T-helper 2 cell (primary cell): Measurements from ENCODE around the gene ZNF326.
"Not testable (repeated sequence)": the region's sequence is repeated elsewhere in the genome, so short reads cannot be mapped to it uniquely, and the experiment has no call there.

Source experiments
- DNase-seq, 5 experiments: peaks; one replicate each; pipeline versions ENCODE4 v3.0.0 to v3.0.0-alpha.2; 2012 to 2022

Gene ZNF326

DNA sequence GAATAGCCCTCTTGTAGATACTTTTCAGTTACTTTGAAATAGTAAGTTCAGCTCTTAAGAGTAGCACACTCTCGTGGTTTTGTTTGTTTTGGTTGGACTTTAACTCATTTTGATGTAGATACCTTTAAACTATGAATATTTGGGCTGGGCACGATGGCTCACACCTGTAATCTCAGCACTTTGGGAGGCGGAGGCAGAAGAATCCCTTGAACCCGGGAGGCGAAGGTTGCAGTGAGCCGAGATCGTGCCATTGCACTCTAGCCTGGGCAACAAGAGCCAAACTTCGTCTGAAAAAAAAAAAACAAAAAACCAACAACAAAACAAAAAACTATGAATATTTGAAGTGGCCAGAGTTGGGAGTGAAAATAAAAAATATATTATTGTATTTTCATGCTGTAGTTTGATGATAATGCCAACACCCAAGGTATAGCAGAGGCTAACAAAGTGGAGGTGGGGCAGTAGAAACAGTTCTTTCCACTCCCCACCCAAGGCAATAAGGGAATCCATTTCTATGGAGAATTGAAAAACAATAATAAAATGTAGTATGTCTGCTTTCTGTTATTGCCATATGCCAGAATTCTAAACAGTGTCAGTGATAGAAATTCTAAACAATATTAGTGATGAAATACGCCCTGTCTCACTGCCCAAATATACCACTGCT is 1.7 kb downstream of the ZNF326 start:
- no peak for DNase-seq

DNA sequence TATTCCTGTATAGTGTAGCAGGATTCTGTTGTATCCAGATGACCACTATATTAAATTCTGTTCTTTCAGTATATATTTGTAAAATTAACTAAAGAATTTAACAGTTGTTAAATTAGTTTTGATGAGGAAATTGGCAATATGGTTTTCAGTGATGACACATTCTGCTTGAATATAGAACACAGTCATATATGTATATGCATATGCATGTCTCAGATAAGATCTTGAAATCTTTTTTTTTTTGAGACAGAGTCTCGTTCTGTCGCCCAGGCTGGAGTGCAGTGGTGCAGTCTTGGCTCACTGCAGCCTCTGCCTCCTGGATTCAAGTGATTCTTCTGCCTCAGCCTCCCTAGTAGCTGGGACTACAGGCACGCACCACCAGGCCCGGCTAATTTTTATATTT is 2.2 kb downstream of the ZNF326 start:
- peak in 1 of 5 experiments; percentile 63 for DNase-seq

DNA sequence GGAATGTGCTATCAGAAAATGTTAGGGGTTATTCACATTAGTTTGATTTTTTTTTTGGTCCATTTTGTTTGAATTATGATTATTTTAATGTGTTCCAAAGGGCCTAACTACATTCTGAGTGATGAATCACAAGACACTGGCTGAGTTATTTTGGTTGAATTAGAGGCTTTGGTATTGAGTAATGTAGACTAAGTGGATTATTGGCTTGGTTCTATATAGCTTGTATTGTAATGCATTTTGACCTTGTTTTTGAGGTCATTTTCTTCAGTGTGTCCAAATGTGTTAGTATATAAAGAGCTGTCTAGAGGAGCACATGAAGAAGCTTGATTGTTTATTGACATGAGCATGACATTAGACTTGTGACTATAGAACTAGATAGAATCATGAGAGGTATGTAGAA is 3.4 kb downstream of the ZNF326 start:
- DNase-seq: no peak

GRCh38 chr1:89999208-89999607 is 4.3 kb downstream of the ZNF326 start:
- no peak for DNase-seq

- DNase-seq: no peak
Measured at GRCh38 chr1:89999628-90000027, 4.7 kb downstream of the ZNF326 start.

GRCh38 chr1:90000934-90001676 is 6.2 kb downstream of the ZNF326 start:
- no peak for DNase-seq

DNA sequence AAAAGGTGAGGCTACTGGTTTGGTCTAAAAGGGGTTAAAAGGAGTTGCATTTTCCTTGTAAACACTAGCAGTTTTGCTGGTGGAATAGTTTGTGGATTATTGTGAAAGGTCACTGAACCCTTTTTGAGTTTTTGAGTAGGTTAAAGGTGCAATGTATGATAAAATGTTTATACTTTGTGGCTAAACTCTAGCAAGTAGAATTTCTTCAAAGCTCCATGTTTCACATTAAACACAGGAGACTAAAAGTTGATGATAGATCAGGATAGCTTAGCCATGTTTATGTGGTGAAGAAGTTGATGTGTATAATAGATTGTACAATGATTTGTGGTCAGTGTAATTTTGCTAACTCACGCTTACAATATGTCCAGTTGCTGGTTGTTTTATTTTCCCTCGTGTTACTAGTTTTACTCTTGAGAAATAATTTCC is 13.1 kb downstream of the ZNF326 start:
- DNase-seq: no peak

DNA sequence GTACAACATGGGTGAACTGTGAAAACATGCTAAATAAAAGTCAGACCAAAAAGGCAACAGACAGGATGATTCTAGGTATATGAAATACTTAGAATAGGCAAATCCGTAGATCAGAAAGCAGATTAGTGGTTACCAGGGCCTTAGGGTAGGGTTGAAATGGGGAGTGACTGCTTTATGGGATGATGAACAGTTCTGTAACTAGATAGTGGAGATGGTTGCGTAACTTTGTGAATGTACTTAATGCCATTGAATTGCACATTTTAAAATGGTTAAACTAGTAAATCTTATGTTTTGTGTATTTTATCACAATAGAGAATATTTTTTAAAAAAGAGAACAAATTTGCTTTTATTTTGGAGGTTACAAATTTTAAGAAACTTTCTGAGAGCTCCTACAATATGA is 17.4 kb downstream of the ZNF326 start:
- no peak for DNase-seq

DNA sequence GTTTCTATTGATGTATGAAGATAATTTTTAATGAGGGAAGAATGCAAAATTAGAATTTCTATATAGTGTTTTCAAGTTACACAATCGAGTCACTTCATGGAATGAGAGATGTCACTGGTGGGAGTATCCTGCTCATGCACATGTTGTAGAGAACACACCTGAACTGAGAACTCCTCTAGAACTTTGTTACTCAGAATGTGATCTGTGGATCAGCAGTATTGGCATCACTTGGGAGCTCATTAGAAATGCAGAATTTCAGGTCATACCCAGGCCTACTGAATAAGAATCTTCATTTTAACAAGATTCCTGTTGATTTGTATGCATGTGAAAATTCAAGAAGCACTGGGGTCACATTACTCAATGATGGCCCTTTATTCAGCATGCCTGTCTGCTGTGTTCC is 28.8 kb downstream of the ZNF326 start:
- DNase-seq: no peak

DNA sequence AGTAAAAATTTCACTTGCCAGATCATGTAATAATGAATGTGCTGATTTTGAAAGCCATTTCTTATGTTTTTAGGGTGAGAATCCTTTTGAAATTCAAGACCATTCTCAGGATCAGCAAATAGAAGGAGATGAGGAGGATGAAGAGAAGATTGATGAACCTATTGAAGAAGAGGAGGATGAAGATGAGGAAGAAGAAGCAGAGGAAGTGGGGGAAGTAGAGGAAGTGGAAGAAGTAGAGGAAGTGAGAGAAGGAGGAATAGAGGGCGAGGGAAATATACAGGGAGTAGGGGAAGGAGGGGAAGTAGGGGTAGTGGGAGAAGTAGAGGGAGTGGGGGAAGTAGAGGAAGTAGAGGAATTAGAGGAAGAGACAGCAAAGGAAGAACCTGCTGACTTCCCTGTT is 32.4 kb downstream of the ZNF326 start:
- no peak for DNase-seq

DNA sequence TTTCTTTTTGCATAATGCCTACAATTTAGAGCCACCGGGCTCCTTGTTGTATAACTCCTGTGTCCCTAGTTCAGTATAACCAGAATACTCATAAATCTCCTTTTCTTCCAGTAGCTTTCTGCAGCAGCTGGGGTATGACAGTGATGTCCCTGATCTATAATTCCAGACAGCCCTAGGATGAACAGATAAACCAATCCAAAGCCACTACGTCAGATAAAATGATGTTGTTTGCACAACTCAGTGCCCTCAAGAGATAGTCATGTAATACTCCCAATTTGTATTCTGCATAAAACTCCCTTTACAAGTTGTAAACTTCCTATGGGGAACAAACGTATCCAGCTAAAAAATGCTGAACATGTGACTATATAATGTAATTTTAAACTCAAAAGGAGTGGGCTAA is 44.7 kb downstream of the ZNF326 start:
- DNase-seq: no peak

GRCh38 chr1:90043586-90043985 is 48.7 kb downstream of the ZNF326 start:
- DNase-seq: no peak

- no peak for DNase-seq
Measured at GRCh38 chr1:90044346-90044745, 49.4 kb downstream of the ZNF326 start.

GRCh38 chr1:90045853-90046563 is 51.1 kb downstream of the ZNF326 start:
- DNase-seq: peak in 1 of 5 experiments; percentile 10

DNA sequence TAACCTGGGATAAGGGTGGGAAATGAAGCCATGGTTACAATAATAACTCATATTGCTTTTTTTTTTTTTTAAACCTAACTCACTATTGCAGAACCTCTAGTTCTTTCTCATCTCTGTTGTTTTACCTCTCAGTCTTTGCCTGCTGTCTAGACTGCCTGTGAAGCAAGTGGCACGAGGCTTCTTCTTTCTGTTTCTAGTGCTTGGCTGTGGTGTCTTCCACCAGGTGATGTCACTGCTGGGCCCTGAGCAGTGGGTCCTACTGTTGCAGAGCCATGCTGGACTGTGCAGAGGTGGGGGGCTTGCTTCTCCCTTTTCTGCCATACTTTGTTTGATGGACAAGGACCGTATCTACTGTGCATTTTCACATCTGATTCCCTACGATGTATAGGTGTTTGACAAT is 51.7 kb downstream of the ZNF326 start:
- no peak for DNase-seq

DNA sequence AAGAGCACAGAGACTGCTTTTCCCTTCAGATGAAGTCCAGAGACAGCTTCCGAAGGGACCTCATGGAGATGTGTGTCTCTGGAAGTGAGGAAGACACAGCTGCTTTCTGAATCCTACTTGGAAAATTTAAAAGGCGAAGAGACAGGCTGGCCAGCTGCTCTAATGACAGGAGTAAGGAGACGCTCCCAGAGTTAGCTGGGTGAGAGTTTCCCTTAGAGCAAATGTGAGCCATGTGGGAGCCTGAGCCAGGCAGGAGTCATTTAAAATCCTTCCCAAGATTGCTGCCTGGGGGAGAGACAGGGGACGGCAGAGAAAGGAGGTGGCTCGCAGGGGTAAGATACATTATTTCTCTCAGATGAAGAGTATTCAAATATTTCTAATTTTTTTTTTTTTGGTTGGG is 53.1 kb downstream of the ZNF326 start:
- DNase-seq: no peak

- DNase-seq: not testable (repeated sequence)
Measured at GRCh38 chr1:90062700-90063643, 68.1 kb downstream of the ZNF326 start.

GRCh38 chr1:90064109-90064508 is 69.2 kb downstream of the ZNF326 start:
- DNase-seq: not testable (repeated sequence)

GRCh38 chr1:90067194-90067931 is 72.5 kb downstream of the ZNF326 start:
- DNase-seq: no peak

- no peak for DNase-seq
Measured at GRCh38 chr1:90068611-90069280, 73.8 kb downstream of the ZNF326 start.

GRCh38 chr1:90074137-90074536 is 79.2 kb downstream of the ZNF326 start:
- DNase-seq: no peak
